ENCODE measurements around the gene HCN2. TPM values are rescaled to one million over a fixed set of nuclear protein-coding genes. Genes with fewer than 3 reads are reported as not detected.

Gene HCN2
- total RNA-seq, 1 experiment from 2014 or later = 13.1 TPM

- Histone ChIP-seq H3K4me3 (ENCODE audit: low read depth, low read length, poor library complexity, severe bottlenecking) (no peak overlapping the region), H3K27ac (ENCODE audit: low read depth, low read length, poor library complexity, severe bottlenecking) (no peak overlapping the region), H3K9me3 (ENCODE audit: low read depth, low read length, poor library complexity, severe bottlenecking) (no peaks in the 10 kb centered on the region), H3K36me3 (ENCODE audit: insufficient read depth, low read length, poor library complexity, severe bottlenecking) (peaks cover 9% of the 10 kb centered on the region), H3K4me1 (ENCODE audit: insufficient read depth, low read length, poor library complexity, severe bottlenecking) (no peaks in the 10 kb centered on the region), H3K27me3 (replicated peaks; ENCODE audit: insufficient read depth, low read depth, low read length, poor library complexity) (no peaks in the 10 kb centered on the region)
- no peak for DNase-seq (ENCODE audit: low spot score)
- no TSS peak for BruUV-seq (replicated peaks)
- intact Hi-C loops (cut with micrococcal nuclease; ENCODE audit: unreplicated experiment) = no loop called here
- no peak for TF ChIP-seq EZH2 (IDR thresholded peaks at IDR 0.05; ENCODE audit: borderline replicate concordance, low read depth, low read length, poor library complexity, severe bottlenecking)
- TF ChIP-seq, protein P1, sequence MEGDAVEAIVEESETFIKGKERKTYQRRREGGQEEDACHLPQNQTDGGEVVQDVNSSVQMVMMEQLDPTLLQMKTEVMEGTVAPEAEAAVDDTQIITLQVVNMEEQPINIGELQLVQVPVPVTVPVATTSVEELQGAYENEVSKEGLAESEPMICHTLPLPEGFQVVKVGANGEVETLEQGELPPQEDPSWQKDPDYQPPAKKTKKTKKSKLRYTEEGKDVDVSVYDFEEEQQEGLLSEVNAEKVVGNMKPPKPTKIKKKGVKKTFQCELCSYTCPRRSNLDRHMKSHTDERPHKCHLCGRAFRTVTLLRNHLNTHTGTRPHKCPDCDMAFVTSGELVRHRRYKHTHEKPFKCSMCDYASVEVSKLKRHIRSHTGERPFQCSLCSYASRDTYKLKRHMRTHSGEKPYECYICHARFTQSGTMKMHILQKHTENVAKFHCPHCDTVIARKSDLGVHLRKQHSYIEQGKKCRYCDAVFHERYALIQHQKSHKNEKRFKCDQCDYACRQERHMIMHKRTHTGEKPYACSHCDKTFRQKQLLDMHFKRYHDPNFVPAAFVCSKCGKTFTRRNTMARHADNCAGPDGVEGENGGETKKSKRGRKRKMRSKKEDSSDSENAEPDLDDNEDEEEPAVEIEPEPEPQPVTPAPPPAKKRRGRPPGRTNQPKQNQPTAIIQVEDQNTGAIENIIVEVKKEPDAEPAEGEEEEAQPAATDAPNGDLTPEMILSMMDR (conservative IDR thresholded peaks at IDR 0.05; ENCODE audit: low read depth, low read length) = no peak
- CTCF ChIA-PET = no interaction called here
- POLR2A ChIA-PET (ENCODE audit: low non-redundant PET) = no interaction called here
Measured at GRCh38 chr19:547117-547516, 42.6 kb upstream of the HCN2 start.

DNA sequence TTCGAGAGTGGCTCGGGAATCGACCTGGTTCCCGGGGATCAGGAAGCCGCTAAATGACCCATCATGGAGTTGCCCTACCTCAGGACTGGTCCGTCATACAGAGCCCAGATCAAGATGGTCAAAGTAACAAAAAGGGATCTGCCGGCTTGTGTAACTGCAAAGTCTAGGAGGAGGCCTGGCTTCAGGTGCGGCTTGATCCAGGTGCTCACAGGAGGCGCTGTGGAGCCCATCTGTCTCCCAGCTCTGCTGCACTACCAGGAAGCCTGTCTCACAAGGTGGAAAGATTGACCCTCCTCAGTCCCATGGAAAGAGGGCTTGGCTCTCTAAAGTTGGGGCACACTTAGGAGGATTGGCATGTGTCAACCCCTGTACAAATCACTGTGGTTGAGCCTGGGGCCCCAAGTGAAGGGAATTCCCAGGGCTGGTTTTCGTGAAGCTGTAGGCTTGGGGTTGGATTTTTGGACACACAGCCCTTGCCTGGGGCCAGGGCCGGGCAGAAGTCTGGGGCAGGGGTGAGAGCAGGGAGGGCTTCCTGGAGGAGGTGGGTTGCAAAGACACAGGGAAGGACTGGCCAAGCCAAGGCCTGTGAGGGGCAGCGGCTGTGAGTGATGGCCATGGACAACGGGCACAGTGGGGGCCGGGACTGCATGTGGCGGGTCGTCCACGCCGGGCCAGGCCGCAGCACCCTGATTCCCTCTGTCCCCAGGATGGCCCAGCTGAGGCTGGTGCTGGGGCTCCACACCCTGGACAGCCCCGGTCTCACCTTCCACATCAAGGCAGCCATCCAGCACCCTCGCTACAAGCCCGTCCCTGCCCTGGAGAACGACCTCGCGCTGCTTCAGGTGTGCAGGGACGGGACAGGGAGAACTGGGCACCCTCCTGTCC lies 41.6 kb upstream of the HCN2 start:
- ChIA-PET POLR2A (ENCODE audit: low non-redundant PET) (no interaction called here), CTCF (no interaction called here)
- H3K36me3 ChIP-seq (ENCODE audit: insufficient read depth, low read length, poor library complexity, severe bottlenecking) = peaks cover 3% of the 10 kb centered on the region
- no peaks in the 10 kb centered on the region for H3K4me1 ChIP-seq (ENCODE audit: insufficient read depth, low read length, poor library complexity, severe bottlenecking)
- no peak for TF ChIP-seq EZH2 (IDR thresholded peaks at IDR 0.05; ENCODE audit: borderline replicate concordance, low read depth, low read length, poor library complexity, severe bottlenecking)
- TF ChIP-seq, protein P1 (conservative IDR thresholded peaks at IDR 0.05; ENCODE audit: low read depth, low read length) = no peak
- DNase-seq (ENCODE audit: low spot score) = no peak
- no TSS peak for BruUV-seq (replicated peaks)
- no peaks in the 10 kb centered on the region for H3K27me3 ChIP-seq (replicated peaks; ENCODE audit: insufficient read depth, low read depth, low read length, poor library complexity)
- H3K4me3 ChIP-seq (ENCODE audit: low read depth, low read length, poor library complexity, severe bottlenecking) = no peak overlapping the region
- no peaks in the 10 kb centered on the region for H3K9me3 ChIP-seq (ENCODE audit: low read depth, low read length, poor library complexity, severe bottlenecking)
- intact Hi-C loops (cut with micrococcal nuclease; ENCODE audit: unreplicated experiment) = no loop called here
- H3K27ac ChIP-seq (ENCODE audit: low read depth, low read length, poor library complexity, severe bottlenecking) = no peak overlapping the region

GRCh38 chr19:548886-549830 lies 40.5 kb upstream of the HCN2 start:
- Histone ChIP-seq H3K4me1 (ENCODE audit: insufficient read depth, low read length, poor library complexity, severe bottlenecking) (no peaks in the 10 kb centered on the region), H3K9me3 (ENCODE audit: low read depth, low read length, poor library complexity, severe bottlenecking) (no peaks in the 10 kb centered on the region), H3K27me3 (replicated peaks; ENCODE audit: insufficient read depth, low read depth, low read length, poor library complexity) (no peaks in the 10 kb centered on the region), H3K4me3 (ENCODE audit: low read depth, low read length, poor library complexity, severe bottlenecking) (no peak overlapping the region), H3K36me3 (ENCODE audit: insufficient read depth, low read length, poor library complexity, severe bottlenecking) (no peaks in the 10 kb centered on the region), H3K27ac (ENCODE audit: low read depth, low read length, poor library complexity, severe bottlenecking) (no peak overlapping the region)
- intact Hi-C loops (cut with micrococcal nuclease; ENCODE audit: unreplicated experiment) = no loop called here
- CTCF ChIA-PET = no interaction called here
- DNase-seq (ENCODE audit: low spot score) = no peak
- TF ChIP-seq, protein P1 (conservative IDR thresholded peaks at IDR 0.05; ENCODE audit: low read depth, low read length) = no peak
- no peak for TF ChIP-seq EZH2 (IDR thresholded peaks at IDR 0.05; ENCODE audit: borderline replicate concordance, low read depth, low read length, poor library complexity, severe bottlenecking)
- POLR2A ChIA-PET (ENCODE audit: low non-redundant PET) = no interaction called here
- no TSS peak for BruUV-seq (replicated peaks)

All from A673 (cell line).